HG03135 (cell line): ENCODE data around the gene SYT7.
"Not testable (repeated sequence)": the region's sequence is repeated elsewhere in the genome, so short reads cannot be mapped to it uniquely, and the experiment has no call there.

ENCODE experiments used
- ATAC-seq: cut with Tn5 transposase; IDR thresholded peaks from one replicate; pipeline ENCODE4 v1.9.1; 2021; ENCODE audit warnings: mild to moderate bottlenecking, moderate library complexity; ENCODE audit not compliant: unreplicated experiment

The SYT7 gene

GRCh38 chr11:61581030-61581928 is at the start of gene SYT7:
Gene SYT7 (minus strand): TSS chr11:61581076. CDS start chr11:61580820, 256 bp downstream.
- peak; percentile 81 for ATAC-seq

- no peak for ATAC-seq
These were observed 49.2 kb upstream of the SYT7 start for GRCh38 chr11:61630089-61630488.

- ATAC-seq, result no peak
These were observed 48.4 kb upstream of the SYT7 start for GRCh38 chr11:61629082-61629833.

GRCh38 chr11:61628662-61628970 is 47.7 kb upstream of the SYT7 start:
- no peak for ATAC-seq

- no peak for ATAC-seq
These were observed 47.2 kb upstream of the SYT7 start for GRCh38 chr11:61627850-61628661.

GRCh38 chr11:61626580-61627380 is 45.9 kb upstream of the SYT7 start:
- no peak for ATAC-seq

GRCh38 chr11:61625525-61625924 is 44.6 kb upstream of the SYT7 start:
- no peak for ATAC-seq

- ATAC-seq, result no peak
These were observed 41.2 kb upstream of the SYT7 start for GRCh38 chr11:61621917-61622585.

GRCh38 chr11:61619471-61620226 is 38.8 kb upstream of the SYT7 start:
- no peak for ATAC-seq

- no peak for ATAC-seq
These were observed 38.1 kb upstream of the SYT7 start for GRCh38 chr11:61618978-61619377.

- no peak for ATAC-seq
These were observed 36.6 kb upstream of the SYT7 start for GRCh38 chr11:61617515-61617914.

GRCh38 chr11:61616434-61616833 is 35.6 kb upstream of the SYT7 start:
- ATAC-seq, result no peak

GRCh38 chr11:61614782-61615181 is 33.9 kb upstream of the SYT7 start:
- not testable (repeated sequence) for ATAC-seq

- no peak for ATAC-seq
These were observed 33.0 kb upstream of the SYT7 start for GRCh38 chr11:61613870-61614269.

GRCh38 chr11:61613051-61613450 is 32.2 kb upstream of the SYT7 start:
- no peak for ATAC-seq

- ATAC-seq, result no peak
These were observed 30.4 kb upstream of the SYT7 start for GRCh38 chr11:61611309-61611708.

- no peak for ATAC-seq
These were observed 30.0 kb upstream of the SYT7 start for GRCh38 chr11:61610905-61611304.

- ATAC-seq, result no peak
These were observed 29.1 kb upstream of the SYT7 start for GRCh38 chr11:61609980-61610366.
